ENCODE data around the gene SEC14L6.

SEC14L6 gene

GRCh38 chr22:30491381-30491780, 55.2 kb downstream of the SEC14L6 start:
- Histone ChIP-seq H2AFZ (ENCODE audit: low read length) (no peak overlapping the region), H3F3A (ENCODE audit: insufficient read depth, low read length) (no peaks in the 10 kb centered on the region), H4K20me1 (ENCODE audit: insufficient read depth, low read length) (no peaks in the 10 kb centered on the region), H3K4me2 (ENCODE audit: low read length) (no peak overlapping the region), H3K9ac (ENCODE audit: low read length) (no peak overlapping the region), H3K27me3 (ENCODE audit: insufficient read depth, low read length) (peaks cover 12% of the 10 kb centered on the region; the same call in 1 of the 2 replicates), H3K9me2 (ENCODE audit: low read depth, low read length) (no peaks in the 10 kb centered on the region), H3K36me3 (ENCODE audit: insufficient read depth, low read length) (no peaks in the 10 kb centered on the region), H3K9me3 (ENCODE audit: low read length) (no peaks in the 10 kb centered on the region), H3K27ac (ENCODE audit: low read depth, low read length, poor library complexity, severe bottlenecking) (no peak overlapping the region), H3K79me2 (ENCODE audit: insufficient read depth, low read length) (no peaks in the 10 kb centered on the region), H3K4me1 (ENCODE audit: insufficient read depth, low read length, severe bottlenecking) (no peaks in the 10 kb centered on the region), H3K4me3 (ENCODE audit: low read depth, low read length, poor library complexity, severe bottlenecking) (no peak overlapping the region)
- TF ChIP-seq CTCF (IDR thresholded peaks at IDR 0.05; ENCODE audit: low read length) (no peak), EZH2 (IDR thresholded peaks at IDR 0.05; ENCODE audit: borderline replicate concordance, low read length) (no peak)

GRCh38 chr22:30490399-30490798, 56.1 kb downstream of the SEC14L6 start:
- Histone ChIP-seq H3K4me2 (ENCODE audit: low read length) (no peak overlapping the region), H3K27me3 (ENCODE audit: insufficient read depth, low read length) (peaks cover 12% of the 10 kb centered on the region; the same call in 1 of the 2 replicates), H3K9ac (ENCODE audit: low read length) (no peak overlapping the region), H2AFZ (ENCODE audit: low read length) (no peak overlapping the region), H3K79me2 (ENCODE audit: insufficient read depth, low read length) (no peaks in the 10 kb centered on the region), H3K9me2 (ENCODE audit: low read depth, low read length) (no peaks in the 10 kb centered on the region), H3K27ac (ENCODE audit: low read depth, low read length, poor library complexity, severe bottlenecking) (no peak overlapping the region), H3K36me3 (ENCODE audit: insufficient read depth, low read length) (no peaks in the 10 kb centered on the region), H4K20me1 (ENCODE audit: insufficient read depth, low read length) (no peaks in the 10 kb centered on the region), H3F3A (ENCODE audit: insufficient read depth, low read length) (no peaks in the 10 kb centered on the region), H3K9me3 (ENCODE audit: low read length) (no peaks in the 10 kb centered on the region), H3K4me3 (ENCODE audit: low read depth, low read length, poor library complexity, severe bottlenecking) (no peak overlapping the region), H3K4me1 (ENCODE audit: insufficient read depth, low read length, severe bottlenecking) (no peaks in the 10 kb centered on the region)
- TF ChIP-seq CTCF (IDR thresholded peaks at IDR 0.05; ENCODE audit: low read length) (peak; percentile 22; the same call in 1 of the 2 replicates), EZH2 (IDR thresholded peaks at IDR 0.05; ENCODE audit: borderline replicate concordance, low read length) (no peak)

GRCh38 chr22:30488121-30488520, 58.4 kb downstream of the SEC14L6 start:
- Histone ChIP-seq H2AFZ (ENCODE audit: low read length) (no peak overlapping the region), H4K20me1 (ENCODE audit: insufficient read depth, low read length) (no peaks in the 10 kb centered on the region), H3K9me2 (ENCODE audit: low read depth, low read length) (no peaks in the 10 kb centered on the region), H3K36me3 (ENCODE audit: insufficient read depth, low read length) (no peaks in the 10 kb centered on the region), H3K9me3 (ENCODE audit: low read length) (no peaks in the 10 kb centered on the region), H3K9ac (ENCODE audit: low read length) (no peak overlapping the region), H3K27me3 (ENCODE audit: insufficient read depth, low read length) (peaks cover 12% of the 10 kb centered on the region; the same call in 1 of the 2 replicates), H3F3A (ENCODE audit: insufficient read depth, low read length) (no peaks in the 10 kb centered on the region), H3K4me1 (ENCODE audit: insufficient read depth, low read length, severe bottlenecking) (no peaks in the 10 kb centered on the region), H3K4me3 (ENCODE audit: low read depth, low read length, poor library complexity, severe bottlenecking) (no peak overlapping the region), H3K4me2 (ENCODE audit: low read length) (no peak overlapping the region), H3K79me2 (ENCODE audit: insufficient read depth, low read length) (no peaks in the 10 kb centered on the region), H3K27ac (ENCODE audit: low read depth, low read length, poor library complexity, severe bottlenecking) (no peak overlapping the region)
- no peak for TF ChIP-seq EZH2 (IDR thresholded peaks at IDR 0.05; ENCODE audit: borderline replicate concordance, low read length)
- TF ChIP-seq CTCF (IDR thresholded peaks at IDR 0.05; ENCODE audit: low read length): no peak
